Measurements from ENCODE around the gene ZNF25.
"Not testable (repeated sequence)": the region's sequence is repeated elsewhere in the genome, so short reads cannot be mapped to it uniquely, and the experiment has no call there.

The ZNF25 gene

DNA sequence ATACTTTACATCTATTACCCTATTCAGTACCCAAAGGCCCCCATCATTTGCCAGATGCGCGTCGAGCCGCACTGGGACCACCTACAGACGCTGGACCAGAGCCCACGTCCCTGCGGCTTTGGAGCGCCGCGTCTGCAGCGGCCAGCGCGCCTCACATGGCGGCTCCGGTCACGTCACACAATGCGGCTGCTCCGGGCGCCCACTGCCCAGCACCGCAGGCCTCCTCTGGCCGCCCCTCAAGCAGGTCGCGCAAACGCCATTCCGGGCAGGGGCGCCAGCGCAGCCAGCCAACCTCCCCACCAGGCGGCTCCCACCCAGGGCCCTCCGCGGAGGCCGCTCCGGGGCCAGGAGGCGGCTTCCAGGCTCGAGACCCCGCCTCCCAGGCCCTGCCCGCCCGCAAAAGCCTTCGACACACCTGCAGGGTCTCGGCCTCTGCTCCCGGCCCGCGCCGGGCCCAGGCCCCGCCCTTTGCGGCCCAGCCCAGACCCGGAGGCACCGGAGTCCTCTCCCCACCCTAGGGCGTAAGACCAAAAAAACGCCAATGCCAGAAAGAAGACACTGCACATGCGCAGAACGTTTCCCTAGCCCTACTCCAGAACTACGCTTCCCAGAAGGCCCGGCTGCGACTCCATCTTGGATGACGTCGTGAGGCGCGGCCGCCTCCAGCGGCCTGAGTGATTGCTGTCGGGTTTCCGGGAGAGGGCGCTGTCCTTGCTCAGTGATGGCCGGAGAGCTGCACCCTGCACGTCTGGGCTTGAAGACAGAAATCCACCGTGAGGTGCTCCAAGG is at the start of gene ZNF25:
Gene ZNF25 (minus strand): TSS at position 557 of the 789 bp plus-strand sequence. CDS start 4,925 bp downstream, outside the sequence.
- DNase-seq = peak; percentile 97

DNA sequence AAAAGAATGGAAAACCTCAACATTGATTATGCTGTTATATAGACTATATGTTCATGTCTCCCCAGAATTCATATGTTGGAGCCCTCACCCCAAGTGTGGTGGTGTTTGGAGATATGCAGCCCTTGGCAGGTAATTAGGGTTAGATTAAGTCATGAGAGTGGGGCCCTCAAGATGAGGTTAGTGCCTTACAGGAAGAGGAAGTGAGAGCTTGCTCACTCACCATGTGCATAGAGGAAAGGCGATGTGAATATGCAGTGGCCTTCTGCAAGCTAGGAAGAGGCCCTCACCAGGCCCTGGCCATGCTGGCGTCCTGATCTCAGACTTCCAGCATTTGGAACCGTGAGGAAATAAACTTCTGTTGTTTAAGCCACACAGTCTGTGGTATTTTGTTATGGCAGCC is 48.8 kb upstream of the ZNF25 start:
- DNase-seq = no peak

DNA sequence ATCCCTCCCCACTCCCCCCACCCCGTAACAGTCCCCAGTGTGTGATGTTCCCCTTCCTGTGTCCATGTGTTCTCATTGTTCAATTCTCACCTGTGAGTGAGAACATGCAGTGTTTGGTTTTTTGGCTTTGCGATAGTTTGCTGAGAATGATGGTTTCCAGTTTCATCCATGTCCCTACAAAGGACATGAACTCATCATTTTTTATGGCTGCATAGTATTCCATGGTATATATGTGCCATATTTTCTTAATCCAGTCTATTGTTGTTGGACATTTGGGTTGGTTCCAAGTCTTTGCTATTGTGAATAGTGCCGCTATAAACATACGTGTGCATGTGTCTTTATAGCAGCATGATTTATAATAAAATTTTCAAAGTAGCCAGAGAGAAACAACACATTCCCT is 42.7 kb upstream of the ZNF25 start:
- not testable (repeated sequence) for DNase-seq

DNA sequence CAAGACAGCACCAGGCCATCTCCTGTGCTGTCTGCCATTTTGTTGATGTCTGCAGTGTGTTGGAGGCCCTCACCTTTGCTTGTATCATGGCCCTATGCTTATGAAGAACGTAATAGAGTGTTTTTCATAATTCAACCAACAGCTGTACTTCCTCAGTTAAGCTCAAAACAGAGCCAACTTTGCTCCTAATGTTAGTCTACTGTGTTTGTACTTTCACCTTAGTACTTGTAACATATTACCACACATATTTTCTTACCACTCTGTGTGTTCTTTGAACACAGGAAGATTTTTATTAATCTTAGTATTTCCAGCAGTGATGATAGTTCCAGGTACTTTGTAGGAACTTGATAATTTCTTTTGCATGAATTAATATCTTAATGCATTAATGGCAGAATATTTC is 39.9 kb upstream of the ZNF25 start:
- no peak for DNase-seq

DNA sequence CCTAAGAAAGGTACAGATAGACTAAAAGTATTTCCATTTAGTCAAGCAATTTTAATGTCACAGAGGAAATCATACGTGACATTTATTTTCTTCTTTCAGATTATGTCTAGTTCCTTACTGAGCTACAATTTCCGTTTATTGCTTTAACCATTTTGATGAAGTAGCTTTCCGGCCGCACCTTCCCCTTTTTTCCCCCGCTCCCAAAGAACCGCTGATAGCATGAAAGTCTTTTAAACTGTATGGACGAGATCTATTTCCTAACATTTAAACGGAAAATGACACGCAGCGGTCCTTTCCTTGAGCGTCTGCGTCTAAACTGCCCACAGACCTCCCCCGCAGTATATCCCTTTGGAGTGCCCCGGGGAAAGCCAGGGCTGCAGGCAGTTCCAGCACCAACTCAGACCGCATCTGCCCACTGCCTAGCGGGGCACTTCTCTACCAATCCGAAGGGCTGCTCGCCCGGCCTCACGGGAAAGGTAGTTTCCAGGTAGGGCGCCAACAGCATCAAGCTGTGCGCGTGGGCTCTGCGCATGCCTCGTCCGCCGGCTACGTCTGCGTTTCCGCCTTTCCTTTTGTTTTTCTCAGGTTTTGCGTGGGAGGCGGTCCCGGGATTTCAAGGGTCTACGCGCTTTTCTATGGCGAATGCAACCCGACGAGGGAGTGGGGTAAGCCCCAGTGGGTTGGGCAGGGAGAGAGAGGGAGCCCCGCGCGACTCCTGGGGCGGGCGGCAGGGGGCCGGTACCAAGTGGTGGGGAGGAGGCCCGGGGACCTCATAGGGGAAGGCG is 33.9 kb upstream of the ZNF25 start, which contains the start of gene ZNF33A:
Gene ZNF33A (plus strand): TSS at position 557 of the 785 bp plus-strand sequence. CDS start 1,667 bp downstream, outside the sequence.
- peak; percentile 91 for DNase-seq

DNA sequence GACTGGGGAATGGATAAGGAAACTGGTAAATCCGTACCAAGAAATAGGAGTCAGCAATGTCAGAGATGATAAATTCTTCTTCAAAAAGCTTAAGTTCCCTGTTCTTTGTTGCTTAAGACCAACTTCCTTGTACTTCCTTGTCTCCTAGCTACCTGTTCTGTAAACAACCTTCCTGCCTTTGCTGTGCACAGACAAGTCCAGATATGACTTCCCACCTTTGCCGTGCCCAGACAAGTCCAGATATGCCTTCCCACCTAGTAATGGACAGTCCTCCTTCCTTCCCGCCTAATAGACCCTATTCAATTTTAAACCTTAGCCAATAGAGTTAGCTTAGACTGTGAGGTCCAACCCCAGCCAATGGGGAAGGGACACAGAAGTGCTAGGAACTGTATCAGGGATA is 31.5 kb upstream of the ZNF25 start:
- no peak for DNase-seq

DNA sequence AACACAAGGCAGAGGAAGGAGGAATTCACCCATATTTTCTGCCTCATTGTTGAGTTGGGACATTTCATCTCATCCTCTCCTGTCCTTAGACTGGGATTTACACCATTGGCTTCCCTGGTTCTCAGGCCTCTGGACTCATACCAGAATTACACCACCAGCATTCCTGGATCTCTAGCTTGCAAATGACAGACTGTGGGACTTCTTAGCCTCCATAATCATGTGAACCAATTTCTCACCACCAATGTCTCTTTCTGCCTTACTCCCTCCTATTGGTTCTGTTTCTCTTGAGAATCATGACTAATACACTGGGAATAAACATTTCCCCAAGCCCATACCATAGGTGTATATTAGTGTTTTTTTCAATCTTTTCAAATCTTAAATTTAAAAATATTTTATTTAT is 31.1 kb upstream of the ZNF25 start:
- no peak for DNase-seq

DNA sequence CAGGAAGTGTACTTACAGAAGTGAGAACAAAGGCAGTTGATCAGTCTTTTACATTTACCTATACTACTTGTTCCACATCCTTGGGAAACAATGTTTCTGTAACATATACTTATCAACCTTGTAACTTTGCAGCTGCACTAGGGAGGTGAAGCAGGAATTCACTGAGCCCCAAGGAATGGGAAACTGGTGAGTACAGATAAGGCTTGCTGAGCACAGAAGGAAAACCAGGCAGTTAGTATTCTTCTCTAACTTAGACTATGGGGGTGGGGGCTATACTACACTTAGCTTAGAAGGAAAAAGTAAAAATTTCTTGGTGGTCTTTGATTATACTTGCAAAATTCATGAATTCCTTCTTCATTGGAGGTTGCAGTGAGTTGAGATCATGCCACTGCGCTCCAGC is 27.1 kb upstream of the ZNF25 start:
- DNase-seq = no peak

DNA sequence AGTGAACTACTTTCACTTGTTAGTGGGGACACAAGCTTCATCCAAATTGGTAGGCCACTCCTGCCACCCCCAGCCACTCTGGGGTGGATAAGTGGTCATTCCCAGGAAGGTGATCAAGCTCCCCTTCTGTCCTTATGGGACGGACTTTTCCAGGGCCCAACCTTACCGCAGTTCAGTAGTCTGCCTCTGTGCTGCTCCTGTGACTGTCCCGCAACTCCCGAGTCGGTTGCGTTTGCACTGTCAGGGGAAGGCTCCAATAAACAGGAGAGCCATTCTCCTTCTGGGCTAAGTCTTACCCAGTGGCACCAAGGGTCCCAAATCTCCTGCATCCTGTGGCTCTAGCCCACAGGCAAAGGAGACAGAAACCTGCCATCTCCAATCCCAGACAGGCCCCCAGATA is 26.6 kb upstream of the ZNF25 start:
- no peak for DNase-seq

DNA sequence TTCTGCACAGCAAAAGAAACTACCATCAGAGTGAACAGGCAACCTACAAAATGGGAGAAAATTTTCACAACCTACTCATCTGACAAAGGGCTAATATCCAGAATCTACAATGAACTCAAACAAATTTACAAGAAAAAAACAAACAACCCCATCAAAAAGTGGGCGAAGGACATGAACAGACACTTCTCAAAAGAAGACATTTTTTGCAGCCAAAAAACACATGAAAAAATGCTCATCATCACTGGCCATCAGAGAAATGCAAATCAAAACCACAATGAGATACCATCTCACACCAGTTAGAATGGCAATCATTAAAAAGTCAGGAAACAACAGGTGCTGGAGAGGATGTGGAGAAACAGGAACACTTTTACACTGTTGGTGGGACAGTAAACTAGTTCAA is 24.0 kb upstream of the ZNF25 start:
- not testable (repeated sequence) for DNase-seq

DNA sequence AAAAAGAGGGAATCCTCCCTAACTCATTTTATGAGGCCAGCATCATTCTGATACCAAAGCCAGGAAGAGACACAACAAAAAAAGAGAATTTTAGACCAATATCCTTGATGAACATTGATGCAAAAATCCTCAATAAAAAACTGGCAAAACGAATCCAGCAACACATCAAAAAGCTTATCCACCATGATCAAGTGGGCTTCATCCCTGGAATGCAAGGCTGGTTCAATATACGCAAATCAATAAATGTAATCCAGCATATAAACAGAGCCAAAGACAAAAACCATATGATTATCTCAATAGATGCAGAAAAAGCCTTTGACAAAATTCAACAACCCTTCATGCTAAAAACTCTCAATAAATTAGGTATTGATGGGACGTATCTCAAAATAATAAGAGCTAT is 22.5 kb upstream of the ZNF25 start:
- not testable (repeated sequence) for DNase-seq

DNA sequence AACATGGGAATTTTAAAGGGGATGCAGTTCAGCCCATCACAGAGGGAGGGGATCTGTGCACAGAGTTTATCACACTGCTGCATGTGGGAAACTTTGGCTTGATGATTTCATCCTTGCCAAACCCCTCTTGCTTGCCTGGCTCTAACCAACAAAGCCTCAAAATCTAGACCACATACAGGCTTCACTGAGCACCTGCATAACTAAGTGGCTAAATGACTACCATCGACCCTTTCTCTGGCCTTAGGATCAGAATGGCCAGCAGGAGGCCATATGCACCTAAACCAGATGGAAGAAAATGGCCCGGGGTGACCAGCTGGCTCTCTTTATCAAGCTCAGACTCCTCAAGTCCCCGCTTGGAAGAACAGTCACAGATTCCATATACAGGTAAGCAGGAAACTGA is 15.6 kb upstream of the ZNF25 start:
- no peak for DNase-seq

DNA sequence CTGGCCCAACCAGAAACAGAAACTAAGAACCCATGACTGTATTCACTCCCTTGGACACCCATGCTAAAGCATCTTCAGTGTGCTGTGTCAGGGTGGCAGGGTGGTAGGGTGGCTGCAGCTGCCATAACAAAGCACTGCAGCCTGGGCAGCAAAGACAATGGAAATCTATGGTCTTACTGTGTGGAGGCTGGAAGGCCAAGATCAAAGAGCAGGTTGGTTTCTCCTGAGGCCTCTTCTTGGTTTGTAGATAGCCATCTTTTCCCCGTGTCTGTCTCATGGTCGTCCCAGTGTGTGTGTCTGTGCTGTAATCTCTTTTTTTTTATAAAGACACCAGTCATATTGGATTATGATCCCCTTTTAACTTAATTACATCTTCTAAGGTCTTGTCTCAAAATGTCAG is 15.2 kb upstream of the ZNF25 start:
- DNase-seq = no peak

DNA sequence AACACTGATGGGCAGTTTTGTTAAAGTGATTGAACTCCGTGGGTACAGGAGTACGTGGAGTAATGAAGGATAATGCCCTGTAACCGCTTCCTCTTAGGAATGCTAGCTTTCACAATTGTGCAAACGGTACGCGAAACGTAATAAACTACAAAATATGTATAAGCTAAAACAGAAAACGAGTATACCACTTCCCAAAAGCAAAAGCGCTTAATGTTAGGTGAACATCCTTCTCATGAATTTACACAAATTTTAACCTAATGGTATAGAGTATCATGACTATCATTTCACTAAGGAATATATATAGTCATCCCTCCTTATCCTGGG is 395 bp upstream of the ZNF25 start:
- no peak for DNase-seq

DNA sequence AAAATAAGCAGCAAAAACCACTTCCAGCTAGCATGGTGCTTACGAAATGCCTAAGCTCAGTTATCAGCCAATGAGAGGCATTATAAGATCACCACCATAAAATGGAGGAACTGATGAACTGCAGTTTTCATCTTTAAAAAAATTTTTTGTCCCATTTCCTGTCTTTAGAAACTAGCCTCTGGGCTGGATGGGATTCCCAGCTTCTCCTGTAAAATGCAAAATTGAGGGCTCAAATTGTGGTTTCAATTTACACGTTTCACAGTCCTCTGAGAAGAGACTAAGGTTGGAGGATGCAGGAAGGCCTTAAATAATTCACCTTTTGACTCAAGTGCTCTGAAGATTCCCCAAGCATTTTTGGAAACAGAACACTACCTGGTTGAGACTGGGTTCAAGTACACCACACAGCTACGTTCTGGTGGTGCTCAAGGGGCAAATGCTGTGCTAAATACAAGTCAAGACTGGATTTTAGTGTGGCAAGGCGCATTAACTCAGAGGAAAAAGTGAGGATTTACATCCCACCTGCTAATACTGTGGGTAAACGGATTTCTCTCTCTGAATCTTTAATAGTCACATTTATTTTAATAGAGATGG is 951 bp downstream of the ZNF25 start:
- DNase-seq = no peak

DNA sequence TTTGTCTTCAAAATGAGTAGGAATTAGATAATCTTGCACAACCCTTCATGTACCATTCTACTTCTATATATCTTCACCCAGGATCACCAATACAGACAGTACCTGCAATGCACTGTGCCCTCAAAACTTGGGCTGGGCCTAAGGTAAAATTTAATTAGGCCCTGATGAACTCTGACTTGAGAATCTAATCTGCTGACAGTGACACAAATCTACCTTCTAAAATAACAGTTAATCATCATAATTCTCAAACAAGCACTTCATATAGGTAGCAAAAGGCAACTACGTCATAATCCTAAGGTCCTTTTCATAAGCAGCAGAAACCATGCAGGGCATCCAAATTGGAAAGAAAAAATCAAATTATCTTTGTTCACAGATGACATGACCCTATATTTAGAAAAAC is 4.1 kb downstream of the ZNF25 start:
- no peak for DNase-seq

DNA sequence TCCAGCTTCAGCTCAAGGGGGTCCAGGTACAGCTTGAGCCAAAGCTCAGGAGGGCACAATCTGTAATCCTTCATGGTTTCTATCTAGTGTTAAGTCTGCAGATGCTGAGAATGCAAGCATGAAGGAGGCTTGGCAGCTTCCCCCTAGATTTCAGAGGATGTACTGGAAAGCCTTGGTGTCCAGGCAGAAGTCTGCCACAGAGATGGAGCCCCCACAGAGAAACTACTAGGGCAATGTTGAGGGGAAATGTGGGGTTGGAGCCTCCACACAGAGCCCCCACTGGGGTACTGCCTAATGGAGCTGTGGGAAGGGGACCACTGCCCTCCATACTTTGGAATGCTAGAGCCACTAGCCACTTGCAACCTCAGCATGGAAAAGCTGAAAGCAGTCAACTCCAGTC is 11.4 kb downstream of the ZNF25 start:
- DNase-seq = no peak

DNA sequence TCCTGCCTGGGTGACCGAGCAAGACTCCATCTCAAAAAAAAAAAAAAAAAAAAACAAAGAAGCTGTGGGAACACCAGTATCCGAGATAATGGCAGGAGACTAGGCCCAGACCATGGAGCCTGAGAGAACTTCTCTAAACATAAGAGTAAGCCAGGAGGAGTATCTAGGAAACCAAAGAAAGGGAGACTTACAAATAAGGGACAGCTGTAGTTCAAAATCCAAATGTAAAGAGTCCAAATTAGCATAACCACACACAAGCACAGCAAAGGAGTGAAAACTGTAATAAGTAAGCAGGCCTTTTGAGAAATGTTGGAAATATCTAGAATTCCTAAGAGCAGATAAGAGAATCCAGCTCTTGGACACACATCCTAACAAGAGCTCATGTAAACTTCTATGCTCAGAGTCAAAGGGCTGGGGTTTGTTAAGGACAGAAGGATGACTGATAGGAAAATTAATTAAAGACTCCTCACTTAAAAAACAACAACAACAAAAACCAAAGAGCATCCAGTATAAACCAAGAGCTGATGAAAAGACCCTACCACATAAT is 15.8 kb downstream of the ZNF25 start:
- no peak for DNase-seq

DNA sequence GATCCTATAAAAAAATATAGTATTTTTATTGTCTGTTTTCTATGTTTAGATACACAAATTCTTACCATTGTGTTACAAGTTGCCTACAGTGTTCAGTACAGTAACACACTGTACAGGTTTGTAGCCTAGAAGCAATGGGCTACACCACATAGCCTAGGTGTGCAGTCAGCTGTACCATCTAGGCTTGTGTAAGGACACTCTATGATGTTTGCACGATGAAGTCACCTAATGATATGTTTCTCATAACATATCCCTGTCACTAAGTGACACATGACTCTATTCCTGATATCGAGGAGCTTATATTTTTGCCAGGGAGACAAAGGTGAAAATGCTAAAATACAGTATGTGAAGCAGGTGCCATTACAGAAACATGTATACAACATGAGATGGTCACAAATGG is 18.6 kb downstream of the ZNF25 start:
- DNase-seq = no peak

DNA sequence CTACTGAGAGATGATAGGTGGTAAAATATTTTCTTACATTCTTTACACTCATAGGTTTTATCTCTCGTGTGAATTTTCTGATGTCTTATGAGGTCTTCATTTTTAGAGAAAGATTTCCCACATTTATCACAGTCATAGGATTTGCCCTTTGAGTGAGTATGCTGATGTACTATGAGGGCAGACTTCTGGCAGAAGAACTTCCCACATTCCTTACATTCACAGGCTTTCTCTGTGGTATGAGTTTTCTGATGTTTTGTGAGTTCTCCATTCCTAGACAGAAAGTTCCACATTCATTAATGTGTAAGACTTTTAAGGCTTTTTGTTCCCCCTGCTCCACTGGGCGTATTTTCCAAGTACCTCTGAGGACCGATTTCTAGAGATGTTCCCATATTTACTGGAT is 23.5 kb downstream of the ZNF25 start:
- DNase-seq = no peak

DNA sequence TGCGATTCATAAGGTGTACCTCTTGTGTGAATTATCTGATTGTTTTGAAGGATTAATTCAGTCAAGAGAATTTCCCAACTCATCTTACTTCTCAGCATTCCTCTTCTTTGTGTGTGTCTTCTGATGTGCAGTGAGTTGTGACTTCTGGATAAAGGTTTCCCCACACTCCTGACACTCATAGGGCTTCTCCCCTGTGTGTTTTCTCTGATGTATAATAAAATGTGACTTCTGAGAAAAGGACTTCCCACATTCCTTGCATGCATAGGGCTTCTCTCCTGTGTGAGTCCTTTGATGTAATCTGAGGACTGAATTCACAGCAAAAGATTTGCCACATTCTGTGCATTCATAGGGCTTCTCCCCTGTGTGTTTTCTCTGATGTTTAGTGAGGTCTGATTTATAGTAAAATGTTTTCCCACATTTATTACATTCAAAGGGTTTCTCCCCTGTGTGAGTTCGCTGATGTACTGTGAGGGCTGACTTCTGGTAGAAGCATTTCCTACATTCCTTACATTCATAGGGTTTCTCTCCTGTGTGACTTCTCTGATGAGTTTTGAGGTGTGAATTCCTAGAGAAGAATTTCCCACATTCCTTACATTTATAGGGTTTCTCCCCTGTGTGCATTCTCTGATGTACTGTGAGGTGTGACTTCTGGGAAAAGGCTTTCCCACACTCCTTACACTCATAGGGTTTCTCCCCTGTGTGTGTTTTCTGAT is 24.2 kb downstream of the ZNF25 start:
- DNase-seq = no peak

DNA sequence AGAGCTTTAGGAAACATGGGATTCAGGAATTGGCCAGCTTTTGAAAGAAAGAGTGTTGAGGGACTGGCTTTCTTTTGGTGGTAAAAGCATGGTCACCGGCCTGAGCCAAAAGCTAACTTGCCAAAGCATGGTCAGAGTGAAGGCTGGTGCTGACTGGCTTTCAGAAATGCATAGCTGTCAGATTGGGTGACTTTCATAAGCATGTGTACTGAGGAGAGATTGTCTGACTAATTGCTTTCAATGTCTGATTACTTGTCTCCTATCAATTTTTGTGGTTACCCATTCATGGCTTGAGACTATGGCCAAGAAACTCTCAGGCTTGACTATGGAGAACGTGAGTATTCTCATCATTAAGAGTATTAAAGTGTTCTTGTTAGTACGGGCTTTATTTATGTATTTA is 28.2 kb downstream of the ZNF25 start:
- no peak for DNase-seq

DNA sequence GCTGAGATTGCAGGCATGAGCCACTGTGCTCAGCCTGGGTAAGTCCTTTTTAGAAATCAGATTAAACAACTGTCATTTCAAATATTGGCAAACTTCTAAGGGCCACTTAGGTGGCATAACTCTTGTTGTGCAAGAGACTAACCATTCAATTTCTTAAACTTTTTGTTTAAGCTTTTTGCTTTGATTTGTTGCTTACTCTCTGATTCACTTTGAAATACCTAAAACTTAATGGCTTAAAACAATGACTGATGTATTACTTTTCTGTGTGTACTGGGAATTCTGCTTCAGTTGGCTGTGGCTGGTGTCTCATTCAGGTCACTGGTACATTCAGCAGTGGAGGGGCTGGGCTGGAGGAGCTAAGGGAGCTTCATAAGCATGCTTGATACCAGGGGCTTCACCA is 28.9 kb downstream of the ZNF25 start:
- DNase-seq = no peak

Data from activated naive CD4-positive, alpha-beta T cell treated with Interleukin-2 at 50 U/mL for 16 hours (primary cell).